IMR-90 (cell line): ENCODE results near the gene CIROP. TPM values are rescaled to one million over a fixed set of nuclear protein-coding genes. Genes with fewer than 3 reads are reported as not detected.

ENCODE experiments used
- ATAC-seq: fragments of 200-7000 bp; cut with Tn5 transposase; 2 replicates; pipeline ENCODE4 v1.9.1; 2020; ENCODE audit warnings: low read depth, mild to moderate bottlenecking, moderate library complexity
- BruUV-seq: library from RNA; stranded (reverse); fragments of 400-500 nt; replicated peaks from 2 replicates; lab custom pipeline; 2021; lab: Mats Ljungman, UMichigan
- CTCF ChIA-PET: fragments of 300-600 bp; formaldehyde crosslinking; extraction: SDS; loops from one replicate; lab custom pipeline; 2021; ENCODE audit warnings: antibody characterized with exemption; lab: Yijun Ruan, JAX
- POLR2A ChIA-PET: fragments of 300-600 bp; sonication (Branson Sonifier 250); formaldehyde crosslinking; loops from one replicate; lab custom pipeline; 2022; ENCODE audit warnings: antibody characterized with exemption; ENCODE audit not compliant: unreplicated experiment; lab: Charles Lee
- DNase-seq: peaks from one replicate; pipeline ENCODE4 v3.0.0; 2013
- H2AFZ ChIP-seq: replicated peaks from 2 replicates; pipeline ENCODE3; 2013; ENCODE audit warnings: low read length, mild to moderate bottlenecking; ENCODE audit not compliant: poor library complexity
- H2AK5ac ChIP-seq: 2 replicates; pipeline ENCODE4 v1.6.1; 2013; ENCODE audit warnings: low read depth, low read length, inconsistent platforms
- H2AK9ac ChIP-seq: replicated peaks from 2 replicates; pipeline ENCODE3; 2013; ENCODE audit warnings: mild to moderate bottlenecking, low read depth, low read length, moderate library complexity; ENCODE audit not compliant: poor library complexity
- H2BK120ac ChIP-seq: 2 replicates; pipeline ENCODE4 v1.6.1; 2013; ENCODE audit warnings: low read depth, low read length, inconsistent platforms
- H2BK15ac ChIP-seq: 3 replicates; pipeline ENCODE4 v1.6.1; 2013; ENCODE audit warnings: low read depth, low read length, inconsistent platforms
- H2BK20ac ChIP-seq: 2 replicates; pipeline ENCODE4 v1.6.1; 2013; ENCODE audit warnings: low read depth, mild to moderate bottlenecking, inconsistent platforms, low read length, moderate library complexity
- H2BK5ac ChIP-seq: 2 replicates; pipeline ENCODE4 v1.6.1; 2013; ENCODE audit warnings: mild to moderate bottlenecking, low read depth, low read length, inconsistent platforms; ENCODE audit not compliant: poor library complexity, severe bottlenecking
- H3K14ac ChIP-seq: replicated peaks from 2 replicates; pipeline ENCODE4 v1.6.1; 2013; ENCODE audit warnings: low read depth, low read length, inconsistent platforms
- H3K18ac ChIP-seq: 2 replicates; pipeline ENCODE4 v1.6.1; 2013; ENCODE audit warnings: low read depth, low read length, control low read depth
- H3K23ac ChIP-seq: 2 replicates; pipeline ENCODE4 v1.6.1; 2013; ENCODE audit warnings: low read depth, low read length, inconsistent platforms
- H3K27ac ChIP-seq: 2 replicates; pipeline ENCODE4 v1.5.1; 2013; ENCODE audit warnings: mild to moderate bottlenecking, control low read depth, low read length; ENCODE audit not compliant: insufficient read depth
- H3K27me3 ChIP-seq: 2 replicates; pipeline ENCODE4 v1.6.1; 2013; ENCODE audit warnings: low read length; ENCODE audit not compliant: control insufficient read depth, insufficient read depth
- H3K36me3 ChIP-seq: 2 replicates; pipeline ENCODE4 v1.6.1; 2013; ENCODE audit warnings: low read length, mixed read lengths; ENCODE audit not compliant: control insufficient read depth, insufficient read depth
- H3K4ac ChIP-seq: 2 replicates; pipeline ENCODE4 v1.6.1; 2013; ENCODE audit warnings: low read depth, low read length, inconsistent platforms
- H3K4me1 ChIP-seq: 2 replicates; pipeline ENCODE4 v1.6.1; 2013; ENCODE audit warnings: low read length, mixed read lengths; ENCODE audit not compliant: control insufficient read depth, insufficient read depth
- H3K4me2 ChIP-seq: 2 replicates; pipeline ENCODE4 v1.6.1; 2013; ENCODE audit warnings: low read depth, mild to moderate bottlenecking, control low read depth, low read length, moderate library complexity
- H3K4me3 ChIP-seq: 2 replicates; pipeline ENCODE4 v1.5.1; 2013; ENCODE audit warnings: low read depth, mild to moderate bottlenecking, control low read depth, low read length, moderate library complexity; ENCODE audit not compliant: insufficient read depth
- H3K56ac ChIP-seq: 2 replicates; pipeline ENCODE4 v1.6.1; 2013; ENCODE audit warnings: low read length, inconsistent platforms; ENCODE audit not compliant: insufficient read depth; ENCODE audit errors: extremely low read depth
- H3K79me1 ChIP-seq, 2 experiments: 2 replicates each; pipeline ENCODE4 v1.6.1; 2013; ENCODE audit warnings: low read length in 2 of 2, inconsistent platforms in 1 of 2, low read depth in 1 of 2
- H3K9ac ChIP-seq: 2 replicates; pipeline ENCODE4 v1.6.1; 2013; ENCODE audit warnings: low read depth, low read length, control low read depth
- H3K9me1 ChIP-seq: 2 replicates; pipeline ENCODE4 v1.6.1; 2013; ENCODE audit warnings: low read length, inconsistent platforms; ENCODE audit not compliant: insufficient read depth
- H3K9me3 ChIP-seq: 2 replicates; pipeline ENCODE4 v1.6.1; 2013; ENCODE audit warnings: low read length; ENCODE audit not compliant: control insufficient read depth, insufficient read depth
- H4K20me1 ChIP-seq: 2 replicates; pipeline ENCODE4 v1.6.1; 2013; ENCODE audit warnings: low read length, inconsistent platforms; ENCODE audit not compliant: insufficient read depth
- H4K5ac ChIP-seq: 2 replicates; pipeline ENCODE4 v1.6.1; 2013; ENCODE audit warnings: mild to moderate bottlenecking, low read depth, low read length, control low read depth
- H4K8ac ChIP-seq, 2 experiments: 2 replicates each; pipeline ENCODE4 v1.6.1; 2013; ENCODE audit warnings: low read depth in 2 of 2, low read length in 2 of 2, control low read depth in 1 of 2, inconsistent platforms in 1 of 2
- H4K91ac ChIP-seq: 2 replicates; pipeline ENCODE4 v1.6.1; 2013; ENCODE audit warnings: low read depth, low read length, inconsistent platforms; ENCODE audit not compliant: insufficient read depth
- BHLHE40 ChIP-seq: fragments of 150-350 bp; IDR thresholded peaks from 2 replicates; pipeline ENCODE4 v1.6.1; 2016; ENCODE audit warnings: mild to moderate bottlenecking, low read depth, low read length
- CEBPB ChIP-seq: IDR thresholded peaks from 2 replicates; pipeline ENCODE4 v1.6.1; 2012; ENCODE audit warnings: low read depth, low read length, improper control_type of control experiment
- CHD1 ChIP-seq: IDR thresholded peaks from 2 replicates; pipeline ENCODE4 v1.6.1; 2012; ENCODE audit warnings: low read depth, low read length, improper control_type of control experiment
- FOS ChIP-seq: fragments of 150-350 bp; IDR thresholded peaks from 2 replicates; pipeline ENCODE4 v1.6.1; 2016; ENCODE audit warnings: low read depth, low read length
- MAFK ChIP-seq: IDR thresholded peaks from 2 replicates; pipeline ENCODE4 v1.6.1; 2012; ENCODE audit warnings: low read depth, low read length, improper control_type of control experiment
- MAZ ChIP-seq: IDR thresholded peaks from 2 replicates; pipeline ENCODE4 v1.6.1; 2012; ENCODE audit warnings: low read depth, mild to moderate bottlenecking, low read length, improper control_type of control experiment, moderate library complexity, borderline replicate concordance
- MXI1 ChIP-seq: IDR thresholded peaks from 2 replicates; pipeline ENCODE4 v1.6.1; 2012; ENCODE audit warnings: low read depth, mild to moderate bottlenecking, low read length, moderate library complexity, borderline replicate concordance
- NFE2L2 ChIP-seq: fragments of 150-350 bp; IDR thresholded peaks from 2 replicates; pipeline ENCODE4 v1.6.1; 2016; ENCODE audit warnings: low read depth, mild to moderate bottlenecking, low read length
- POLR2A ChIP-seq: IDR thresholded peaks from 2 replicates; pipeline ENCODE4 v1.6.1; 2012; ENCODE audit warnings: mild to moderate bottlenecking, low read depth, low read length
- RAD21 ChIP-seq: IDR thresholded peaks from 2 replicates; pipeline ENCODE4 v1.6.1; 2012; ENCODE audit warnings: low read length, improper control_type of control experiment
- RCOR1 ChIP-seq: IDR thresholded peaks from 2 replicates; pipeline ENCODE4 v1.6.1; 2012; ENCODE audit warnings: mild to moderate bottlenecking, low read length, improper control_type of control experiment; ENCODE audit not compliant: insufficient replicate concordance
- RFX5 ChIP-seq: IDR thresholded peaks from 2 replicates; pipeline ENCODE4 v1.8.0; 2012; ENCODE audit warnings: low read depth, mild to moderate bottlenecking, low read length, moderate library complexity
- SMC3 ChIP-seq: fragments of 150-350 bp; IDR thresholded peaks from 2 replicates; pipeline ENCODE4 v1.6.1; 2016; ENCODE audit warnings: low read depth, mild to moderate bottlenecking, antibody characterized with exemption, low read length, moderate library complexity
- WGBS, 2 experiments: methylation state at CpG; one replicate each; pipeline versions ENCODE4 v1.1.5 to v1.1.7; 2013; ENCODE audit warnings: missing lambda C conversion rate in 2 of 2; ENCODE audit not compliant: insufficient read length in 1 of 2; ENCODE audit errors: extremely low coverage in 2 of 2; 5-methylcytosine and 5-hydroxymethylcytosine counted together
- dilution Hi-C: fragments of 300-500 bp; cut with HindIII; formaldehyde crosslinking; loops from one replicate; pipeline ENCODE4 v1.14.3; 2018; ENCODE audit warnings: low sequenced_read_pairs; ENCODE audit not compliant: unreplicated experiment
- in situ Hi-C: fragments of 300-500 bp; cut with MboI; formaldehyde crosslinking; loops from 3 replicates; pipeline ENCODE4 v1.14.3; 2019; ENCODE audit warnings: low sequenced_read_pairs, inconsistent platforms, mixed read lengths
- intact Hi-C: fragments of 100-400 bp; cut with micrococcal nuclease; formaldehyde crosslinking; loops from 2 replicates; pipeline ENCODE4 v1.10.0; 2022
- polyA plus RNA-seq, 3 experiments: library from polyadenylated mRNA; depleted of rRNA; stranded (reverse); fragments of >200 nt; gene quantifications; 2 replicates each; pipeline ENCODE4 v1.2.3, GENCODE V29; 2012; ENCODE audit warnings: low replicate concordance in 1 of 3
- total RNA-seq: library from RNA; depleted of rRNA; stranded (reverse); fragments of >200 nt; gene quantifications from 2 replicates; pipeline ENCODE4 v1.2.3, GENCODE V29; 2012
- TF ChIP-seq, protein P1 (sequence below): conservative IDR thresholded peaks from 2 replicates; pipeline ENCODE4 v1.5.1; 2012; ENCODE audit warnings: mild to moderate bottlenecking, low read depth, low read length, improper control_type of control experiment
- TF ChIP-seq, protein P2 (sequence below): fragments of 150-350 bp; IDR thresholded peaks from 2 replicates; pipeline ENCODE4 v1.6.1; 2016; ENCODE audit warnings: low read depth, mild to moderate bottlenecking, low read length, moderate library complexity, borderline replicate concordance
- TF ChIP-seq, protein P3 (sequence below): fragments of 150-350 bp; IDR thresholded peaks from 2 replicates; pipeline ENCODE4 v1.6.1; 2017; ENCODE audit warnings: mild to moderate bottlenecking, antibody characterized with exemption, low read length, low read depth

Gene CIROP
- total and polyA plus RNA-seq, 2 of the 4 experiments (the other 2 are of a cell fraction), result 0.31 to 0.36 TPM

DNA sequence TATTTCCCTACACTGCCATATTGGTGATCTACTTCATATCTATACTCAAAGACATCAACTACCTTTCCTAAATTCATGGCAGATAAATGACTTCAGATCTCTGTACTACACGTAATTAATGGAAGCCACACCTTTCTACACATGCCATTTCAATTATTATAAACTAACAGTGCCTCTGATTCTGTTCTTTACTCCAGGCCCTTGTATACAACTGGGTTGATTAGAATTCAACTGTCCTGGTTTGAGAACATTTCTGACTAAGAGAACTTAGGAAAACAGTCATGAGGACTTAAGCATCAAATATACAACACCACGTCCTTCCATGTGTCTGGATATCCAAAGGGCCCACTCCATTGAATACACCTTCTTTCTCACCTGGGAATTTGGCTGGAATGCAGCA, 11.7 kb downstream of the CIROP start:
- Histone ChIP-seq H3K36me3 (peaks cover 21% of the 10 kb centered on the region), H3K9me1 (peaks cover 7% of the 10 kb centered on the region; the same call in 1 of the 2 replicates), H3K27me3 (no peaks in the 10 kb centered on the region), H3K9me3 (no peaks in the 10 kb centered on the region), H3K4ac (no peak overlapping the region), H2BK20ac (no peak overlapping the region), H3K4me2 (peak overlapping the region; percentile 99), H3K14ac (0 out of 2 replicates have a peak overlapping the region, but pooled peaks have one; percentile 17), H2AFZ (no peak overlapping the region), H3K18ac (no peak overlapping the region), H3K4me1 (peaks cover 3% of the 10 kb centered on the region; the same call in 1 of the 2 replicates), H3K23ac (peak overlapping the region; percentile 58), H3K9ac (no peak overlapping the region), H2AK5ac (no peak overlapping the region), H2AK9ac (no peak overlapping the region), H3K56ac (no peak overlapping the region), H4K91ac (no peak overlapping the region), H2BK120ac (no peak overlapping the region), H4K20me1 (peaks cover 34% of the 10 kb centered on the region; the same call in 1 of the 2 replicates), H3K4me3 (no peak overlapping the region), H4K8ac (no peak overlapping the region), H3K27ac (no peak overlapping the region), H2BK5ac (no peak overlapping the region), H4K5ac (no peak overlapping the region), H3K79me1 (peaks cover 14 to 53% of the 10 kb centered on the region in 2 experiments), H2BK15ac (no peak overlapping the region)
- ATAC-seq, result no peak
- TF ChIP-seq MXI1, result no peak
- TF ChIP-seq FOS, result no peak
- no peak for TF ChIP-seq RAD21
- TF ChIP-seq NFE2L2, result no peak
- TF ChIP-seq MAFK, result no peak
- no peak for TF ChIP-seq MAZ
- no peak for TF ChIP-seq BHLHE40
- TF ChIP-seq CHD1, result no peak
- TF ChIP-seq, protein P1, sequence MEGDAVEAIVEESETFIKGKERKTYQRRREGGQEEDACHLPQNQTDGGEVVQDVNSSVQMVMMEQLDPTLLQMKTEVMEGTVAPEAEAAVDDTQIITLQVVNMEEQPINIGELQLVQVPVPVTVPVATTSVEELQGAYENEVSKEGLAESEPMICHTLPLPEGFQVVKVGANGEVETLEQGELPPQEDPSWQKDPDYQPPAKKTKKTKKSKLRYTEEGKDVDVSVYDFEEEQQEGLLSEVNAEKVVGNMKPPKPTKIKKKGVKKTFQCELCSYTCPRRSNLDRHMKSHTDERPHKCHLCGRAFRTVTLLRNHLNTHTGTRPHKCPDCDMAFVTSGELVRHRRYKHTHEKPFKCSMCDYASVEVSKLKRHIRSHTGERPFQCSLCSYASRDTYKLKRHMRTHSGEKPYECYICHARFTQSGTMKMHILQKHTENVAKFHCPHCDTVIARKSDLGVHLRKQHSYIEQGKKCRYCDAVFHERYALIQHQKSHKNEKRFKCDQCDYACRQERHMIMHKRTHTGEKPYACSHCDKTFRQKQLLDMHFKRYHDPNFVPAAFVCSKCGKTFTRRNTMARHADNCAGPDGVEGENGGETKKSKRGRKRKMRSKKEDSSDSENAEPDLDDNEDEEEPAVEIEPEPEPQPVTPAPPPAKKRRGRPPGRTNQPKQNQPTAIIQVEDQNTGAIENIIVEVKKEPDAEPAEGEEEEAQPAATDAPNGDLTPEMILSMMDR, result no peak
- no peak for TF ChIP-seq POLR2A
- TF ChIP-seq SMC3, result no peak
- TF ChIP-seq, protein P2, sequence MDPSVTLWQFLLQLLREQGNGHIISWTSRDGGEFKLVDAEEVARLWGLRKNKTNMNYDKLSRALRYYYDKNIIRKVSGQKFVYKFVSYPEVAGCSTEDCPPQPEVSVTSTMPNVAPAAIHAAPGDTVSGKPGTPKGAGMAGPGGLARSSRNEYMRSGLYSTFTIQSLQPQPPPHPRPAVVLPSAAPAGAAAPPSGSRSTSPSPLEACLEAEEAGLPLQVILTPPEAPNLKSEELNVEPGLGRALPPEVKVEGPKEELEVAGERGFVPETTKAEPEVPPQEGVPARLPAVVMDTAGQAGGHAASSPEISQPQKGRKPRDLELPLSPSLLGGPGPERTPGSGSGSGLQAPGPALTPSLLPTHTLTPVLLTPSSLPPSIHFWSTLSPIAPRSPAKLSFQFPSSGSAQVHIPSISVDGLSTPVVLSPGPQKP, result no peak
- TF ChIP-seq CEBPB, result no peak
- TF ChIP-seq, protein P3, sequence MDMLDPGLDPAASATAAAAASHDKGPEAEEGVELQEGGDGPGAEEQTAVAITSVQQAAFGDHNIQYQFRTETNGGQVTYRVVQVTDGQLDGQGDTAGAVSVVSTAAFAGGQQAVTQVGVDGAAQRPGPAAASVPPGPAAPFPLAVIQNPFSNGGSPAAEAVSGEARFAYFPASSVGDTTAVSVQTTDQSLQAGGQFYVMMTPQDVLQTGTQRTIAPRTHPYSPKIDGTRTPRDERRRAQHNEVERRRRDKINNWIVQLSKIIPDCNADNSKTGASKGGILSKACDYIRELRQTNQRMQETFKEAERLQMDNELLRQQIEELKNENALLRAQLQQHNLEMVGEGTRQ, result no peak
- TF ChIP-seq RFX5, result no peak
- TF ChIP-seq RCOR1, result no peak
- BruUV-seq, result TSS peak; percentile 44
- ChIA-PET CTCF (interaction anchor here (1.8 kb wide), 1 partner anchor 24 kb away, joined by 13 read pairs; no protein-coding TSS in a partner anchor), POLR2A (no interaction called here)
- intact Hi-C loops (no loop called here), dilution Hi-C loops (no loop called here), in situ Hi-C loops (loop anchor here (25.0 kb wide), 1 partner anchor 1044 kb away; the partner anchor contains the start of genes EMC9, FITM1, PSME1 and PSME2)
- no peak for DNase-seq
- WGBS, 2 experiments, result no CpG with 5 or more reads among the region's 2 CpGs
